Measurements from ENCODE around the gene ARID1B.

ARID1B gene

GRCh38 chr6:156994215-156995076 is 217.3 kb downstream of the ARID1B start:
- DNase-seq (ENCODE audit: low spot score) = no peak
- no peak for TF ChIP-seq CTCF (IDR thresholded peaks at IDR 0.05; ENCODE audit: extremely low read depth, missing control alignments)

- DNase-seq (ENCODE audit: low spot score) = no peak
- no peak for TF ChIP-seq CTCF (IDR thresholded peaks at IDR 0.05; ENCODE audit: extremely low read depth, missing control alignments)
Observed at GRCh38 chr6:156995502-156995901, 218.3 kb downstream of the ARID1B start.

GRCh38 chr6:156996265-156996664 is 219.1 kb downstream of the ARID1B start:
- DNase-seq (ENCODE audit: low spot score) = no peak
- no peak for TF ChIP-seq CTCF (IDR thresholded peaks at IDR 0.05; ENCODE audit: extremely low read depth, missing control alignments)

GRCh38 chr6:156998794-156999330 is 221.7 kb downstream of the ARID1B start:
- TF ChIP-seq CTCF (IDR thresholded peaks at IDR 0.05; ENCODE audit: extremely low read depth, missing control alignments) = no peak
- no peak for DNase-seq (ENCODE audit: low spot score)

- TF ChIP-seq CTCF (IDR thresholded peaks at IDR 0.05; ENCODE audit: extremely low read depth, missing control alignments) = no peak
Observed at GRCh38 chr6:156999762-157000161, 222.6 kb downstream of the ARID1B start.

GRCh38 chr6:157001716-157002115 is 224.5 kb downstream of the ARID1B start:
- no peak for TF ChIP-seq CTCF (IDR thresholded peaks at IDR 0.05; ENCODE audit: extremely low read depth, missing control alignments)
- no peak for DNase-seq (ENCODE audit: low spot score)

More at GRCh38 chr6:156999762-157000161, 222.6 kb downstream of the ARID1B start:
- no peak for DNase-seq (ENCODE audit: low spot score)

- TF ChIP-seq CTCF (IDR thresholded peaks at IDR 0.05; ENCODE audit: extremely low read depth, missing control alignments) = no peak
Observed at GRCh38 chr6:157002774-157003173, 225.6 kb downstream of the ARID1B start.

More at GRCh38 chr6:157002774-157003173, 225.6 kb downstream of the ARID1B start:
- DNase-seq (ENCODE audit: low spot score) = no peak
